DMS53 treated with DMSO at 0.1 percent for 48 hours (cell line): ENCODE measurements around the gene DGCR2.

Experiments
- DNase-seq: peaks from one replicate; lab custom pipeline; 2025; ENCODE audit not compliant: unreplicated experiment; lab: John Stamatoyannopoulos, UW

The DGCR2 gene

GRCh38 chr22:19110064-19110458 lies 12.2 kb downstream of the DGCR2 start:
- no peak for DNase-seq

- DNase-seq = no peak
Observed at GRCh38 chr22:19109198-19110063, 12.8 kb downstream of the DGCR2 start.

- DNase-seq = no peak
Observed at GRCh38 chr22:19108807-19109197, 13.4 kb downstream of the DGCR2 start.

- no peak for DNase-seq
Observed at GRCh38 chr22:19107730-19108074, 14.5 kb downstream of the DGCR2 start.

- DNase-seq = no peak
Observed at GRCh38 chr22:19106886-19107729, 15.1 kb downstream of the DGCR2 start.

GRCh38 chr22:19105867-19106802 lies 16.1 kb downstream of the DGCR2 start:
- no peak for DNase-seq

GRCh38 chr22:19105456-19105855 lies 16.8 kb downstream of the DGCR2 start:
- DNase-seq = no peak

- no peak for DNase-seq
Observed at GRCh38 chr22:19103880-19104821, 18.1 kb downstream of the DGCR2 start.

- no peak for DNase-seq
Observed at GRCh38 chr22:19098157-19098556, 24.1 kb downstream of the DGCR2 start.

- DNase-seq = no peak
Observed at GRCh38 chr22:19097518-19097917, 24.7 kb downstream of the DGCR2 start.

- no peak for DNase-seq
Observed at GRCh38 chr22:19096555-19096954, 25.7 kb downstream of the DGCR2 start.

- DNase-seq = no peak
Observed at GRCh38 chr22:19094393-19094997, 27.7 kb downstream of the DGCR2 start.

GRCh38 chr22:19092725-19093124 lies 29.5 kb downstream of the DGCR2 start:
- no peak for DNase-seq

- DNase-seq = no peak
Observed at GRCh38 chr22:19090586-19091127, 31.6 kb downstream of the DGCR2 start.

GRCh38 chr22:19090183-19090582 lies 32.0 kb downstream of the DGCR2 start:
- no peak for DNase-seq

GRCh38 chr22:19088866-19089595 lies 33.2 kb downstream of the DGCR2 start:
- no peak for DNase-seq

GRCh38 chr22:19086896-19087295 lies 35.3 kb downstream of the DGCR2 start:
- no peak for DNase-seq

- DNase-seq = no peak
Observed at GRCh38 chr22:19086417-19086816, 35.8 kb downstream of the DGCR2 start.
